ENCODE data around the gene ZC3H18. TPM values are rescaled to one million over a fixed set of nuclear protein-coding genes. Genes with fewer than 3 reads are reported as not detected.

Gene ZC3H18
- total and polyA plus RNA-seq, 2 experiments from 2014 or later: 16.8 to 37.1 TPM

DNA sequence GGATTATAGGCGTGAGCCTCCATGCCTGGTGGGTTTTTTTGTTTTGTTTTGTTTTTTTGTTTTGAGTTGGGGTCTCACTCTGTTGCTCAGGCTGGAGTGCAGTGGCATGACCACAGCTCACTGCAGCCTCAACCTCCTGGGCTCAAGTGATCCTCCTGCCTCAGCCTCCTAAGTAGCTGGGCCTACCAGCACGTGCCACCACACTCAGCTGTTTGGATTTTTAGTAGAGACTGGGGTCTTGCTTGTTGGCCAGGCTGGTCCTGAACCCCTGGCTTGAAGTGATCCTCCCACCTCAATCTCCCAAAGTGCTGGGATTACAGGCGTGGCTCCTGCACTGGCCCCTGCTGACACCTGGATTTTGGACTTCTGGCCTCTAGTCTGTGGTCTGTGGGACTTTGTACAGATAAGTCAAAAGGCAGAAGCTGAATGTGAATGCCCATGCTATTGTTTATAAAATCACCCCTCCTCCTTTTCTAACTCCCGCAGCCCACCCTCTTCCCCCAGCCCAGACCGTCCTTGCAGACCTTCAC lies 110.4 kb downstream of the ZC3H18 start:
- Histone ChIP-seq H4K20me1 (ENCODE audit: insufficient read depth, poor library complexity, severe bottlenecking) (no peaks in the 10 kb centered on the region), H3K36me3 (replicated peaks; ENCODE audit: insufficient read depth, low read depth) (no peaks in the 10 kb centered on the region), H3K4me3 (no peak overlapping the region), H2AFZ (no peak overlapping the region), H3K27me3 (peaks cover 3% of the 10 kb centered on the region), H3K9me2 (replicated peaks; ENCODE audit: insufficient read depth) (no peaks in the 10 kb centered on the region), H3K9me3 (ENCODE audit: low read depth) (no peaks in the 10 kb centered on the region), H3K4me2 (no peak overlapping the region), H3K79me2 (no peaks in the 10 kb centered on the region), H3K4me1 (ENCODE audit: insufficient read depth) (no peaks in the 10 kb centered on the region), H3K27ac (no peak overlapping the region)
- DNase-seq (ENCODE audit: low spot score): no peak
- no peak for TF ChIP-seq EZH2phosphoT487 (IDR thresholded peaks at IDR 0.05; ENCODE audit: low read depth, severe bottlenecking, unreplicated experiment)
- no peak for TF ChIP-seq EZH2 (IDR thresholded peaks at IDR 0.05; ENCODE audit: borderline replicate concordance)
- TF ChIP-seq, protein P1, sequence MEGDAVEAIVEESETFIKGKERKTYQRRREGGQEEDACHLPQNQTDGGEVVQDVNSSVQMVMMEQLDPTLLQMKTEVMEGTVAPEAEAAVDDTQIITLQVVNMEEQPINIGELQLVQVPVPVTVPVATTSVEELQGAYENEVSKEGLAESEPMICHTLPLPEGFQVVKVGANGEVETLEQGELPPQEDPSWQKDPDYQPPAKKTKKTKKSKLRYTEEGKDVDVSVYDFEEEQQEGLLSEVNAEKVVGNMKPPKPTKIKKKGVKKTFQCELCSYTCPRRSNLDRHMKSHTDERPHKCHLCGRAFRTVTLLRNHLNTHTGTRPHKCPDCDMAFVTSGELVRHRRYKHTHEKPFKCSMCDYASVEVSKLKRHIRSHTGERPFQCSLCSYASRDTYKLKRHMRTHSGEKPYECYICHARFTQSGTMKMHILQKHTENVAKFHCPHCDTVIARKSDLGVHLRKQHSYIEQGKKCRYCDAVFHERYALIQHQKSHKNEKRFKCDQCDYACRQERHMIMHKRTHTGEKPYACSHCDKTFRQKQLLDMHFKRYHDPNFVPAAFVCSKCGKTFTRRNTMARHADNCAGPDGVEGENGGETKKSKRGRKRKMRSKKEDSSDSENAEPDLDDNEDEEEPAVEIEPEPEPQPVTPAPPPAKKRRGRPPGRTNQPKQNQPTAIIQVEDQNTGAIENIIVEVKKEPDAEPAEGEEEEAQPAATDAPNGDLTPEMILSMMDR (IDR thresholded peaks at IDR 0.05; ENCODE audit: poor library complexity): no peak
- 81% methylated on average over 5 of the region's 5 CpGs for WGBS (ENCODE audit: low lambda C conversion rate, missing lambda C conversion rate)

GRCh38 chr16:88681084-88681680 lies 111.0 kb downstream of the ZC3H18 start:
- peaks cover 3% of the 10 kb centered on the region for H3K27me3 ChIP-seq
- no peak overlapping the region for H3K4me3 ChIP-seq
- no peaks in the 10 kb centered on the region for H3K9me2 ChIP-seq (replicated peaks; ENCODE audit: insufficient read depth)
- no peak for DNase-seq (ENCODE audit: low spot score)
- no peak overlapping the region for H3K27ac ChIP-seq
- H3K4me1 ChIP-seq (ENCODE audit: insufficient read depth): no peaks in the 10 kb centered on the region
- no peaks in the 10 kb centered on the region for H3K79me2 ChIP-seq
- 76% methylated on average over 27 of the region's 31 CpGs for WGBS (ENCODE audit: low lambda C conversion rate, missing lambda C conversion rate)
- no peaks in the 10 kb centered on the region for H3K36me3 ChIP-seq (replicated peaks; ENCODE audit: insufficient read depth, low read depth)
- no peak overlapping the region for H2AFZ ChIP-seq
- no peaks in the 10 kb centered on the region for H3K9me3 ChIP-seq (ENCODE audit: low read depth)
- TF ChIP-seq EZH2phosphoT487 (IDR thresholded peaks at IDR 0.05; ENCODE audit: low read depth, severe bottlenecking, unreplicated experiment): no peak
- TF ChIP-seq, protein P1 (IDR thresholded peaks at IDR 0.05; ENCODE audit: poor library complexity): peak; percentile 12
- H4K20me1 ChIP-seq (ENCODE audit: insufficient read depth, poor library complexity, severe bottlenecking): no peaks in the 10 kb centered on the region
- no peak overlapping the region for H3K4me2 ChIP-seq

Other genes with a start within 250 kb of the ZC3H18 start
- gene ZNF469, start 187.4 kb upstream of the ZC3H18 start, total RNA-seq: 0.72 and 1.0 TPM in 2 replicates
- 0.94 and 1.3 TPM in 2 replicates for gene ZNF469, start 187.4 kb upstream of the ZC3H18 start, polyA plus RNA-seq
- 3.1 and 4.1 TPM in 2 replicates for gene ZFPM1, start 117.1 kb upstream of the ZC3H18 start, total RNA-seq
- 8.3 and 11.9 TPM in 2 replicates for gene ZFPM1, start 117.1 kb upstream of the ZC3H18 start, polyA plus RNA-seq
- gene IL17C, start 68.2 kb downstream of the ZC3H18 start, total RNA-seq: 0.40 TPM in 1 of 2 replicates, not detected in the other
- gene IL17C, start 68.2 kb downstream of the ZC3H18 start, polyA plus RNA-seq: 0.57 and 0.79 TPM in 2 replicates
- gene CYBA, start 80.7 kb downstream of the ZC3H18 start, total RNA-seq: 196 and 255 TPM in 2 replicates
- gene CYBA, start 80.7 kb downstream of the ZC3H18 start, polyA plus RNA-seq: 419 and 516 TPM in 2 replicates
- 71.9 and 78.6 TPM in 2 replicates for gene MVD, start 92.7 kb downstream of the ZC3H18 start, total RNA-seq
- gene MVD, start 92.7 kb downstream of the ZC3H18 start, polyA plus RNA-seq: 142 and 152 TPM in 2 replicates
- 1.7 and 2.5 TPM in 2 replicates for gene SNAI3, start 116.1 kb downstream of the ZC3H18 start, total RNA-seq
- gene SNAI3, start 116.1 kb downstream of the ZC3H18 start, polyA plus RNA-seq: 4.1 and 5.0 TPM in 2 replicates
- 10.1 and 14.0 TPM in 2 replicates for gene RNF166, start 136.0 kb downstream of the ZC3H18 start, total RNA-seq
- gene RNF166, start 136.0 kb downstream of the ZC3H18 start, polyA plus RNA-seq: 14.3 and 16.8 TPM in 2 replicates
- 5.9 and 8.9 TPM in 2 replicates for gene CTU2, start 136.1 kb downstream of the ZC3H18 start, total RNA-seq
- gene CTU2, start 136.1 kb downstream of the ZC3H18 start, polyA plus RNA-seq: 19.5 and 21.2 TPM in 2 replicates
- 47.0 and 77.0 TPM in 2 replicates for gene PIEZO1, start 214.8 kb downstream of the ZC3H18 start, total RNA-seq
- 70.6 and 87.9 TPM in 2 replicates for gene PIEZO1, start 214.8 kb downstream of the ZC3H18 start, polyA plus RNA-seq
- gene CDT1, start 233.4 kb downstream of the ZC3H18 start, total RNA-seq: 5.2 and 6.9 TPM in 2 replicates
- gene CDT1, start 233.4 kb downstream of the ZC3H18 start, polyA plus RNA-seq: 5.1 and 6.8 TPM in 2 replicates
- 101 and 119 TPM in 2 replicates for gene APRT, start 241.5 kb downstream of the ZC3H18 start, total RNA-seq
- 237 and 273 TPM in 2 replicates for gene APRT, start 241.5 kb downstream of the ZC3H18 start, polyA plus RNA-seq